GM23338 (cell line): ENCODE results near the gene SEMA6D. TPM values are rescaled to one million over a fixed set of nuclear protein-coding genes. Genes with fewer than 3 reads are reported as not detected.

Experiments
- CREB1 ChIP-seq: fragments of 250-450 bp; sonication (Bioruptor Pico); IDR thresholded peaks from 2 replicates; pipeline ENCODE4 v1.5.0; 2020; ENCODE audit warnings: low read depth, mild to moderate bottlenecking, moderate library complexity
- JUNB ChIP-seq: IDR thresholded peaks from one replicate; pipeline ENCODE4 v1.6.1; 2016; ENCODE audit warnings: antibody characterized with exemption; ENCODE audit not compliant: unreplicated experiment
- REST ChIP-seq: IDR thresholded peaks from one replicate; pipeline ENCODE4 v1.6.1; 2018; ENCODE audit warnings: antibody characterized with exemption; ENCODE audit not compliant: unreplicated experiment
- ZNF114 ChIP-seq: fragments of 250-450 bp; sonication (Bioruptor Pico); IDR thresholded peaks from 2 replicates; pipeline ENCODE4 v1.5.0; 2020; ENCODE audit warnings: mild to moderate bottlenecking, moderate library complexity
- ZNF331 ChIP-seq: fragments of 250-450 bp; sonication (Bioruptor Pico); IDR thresholded peaks from 2 replicates; pipeline ENCODE4 v1.5.0; 2020; ENCODE audit warnings: low read depth, mild to moderate bottlenecking, moderate library complexity
- polyA plus RNA-seq: library from polyadenylated mRNA; unstranded; fragments of >200 nt; fragmentation: Nextera tagmentation; extraction: Ambion mirVana; gene quantifications from 2 replicates; pipeline ENCODE4 v1.2.1, GENCODE V29; 2016
- total RNA-seq: library from RNA; depleted of rRNA; stranded (reverse); fragments of >200 nt; shearing (Covaris generic); gene quantifications from 2 replicates; pipeline ENCODE4 v1.2.3, GENCODE V29; 2014
- TF ChIP-seq, protein P1 (sequence below): fragments of 250-450 bp; sonication (Bioruptor Pico); IDR thresholded peaks from 2 replicates; pipeline ENCODE4 v1.5.0; 2020; ENCODE audit warnings: mild to moderate bottlenecking, moderate library complexity
- TF ChIP-seq, protein P2 (sequence below): IDR thresholded peaks from 2 replicates; pipeline ENCODE4 v1.6.1; 2016; ENCODE audit warnings: antibody characterized with exemption

SEMA6D gene
- total and polyA plus RNA-seq, 2 experiments from 2014 or later: 0.37 to 0.97 TPM

DNA sequence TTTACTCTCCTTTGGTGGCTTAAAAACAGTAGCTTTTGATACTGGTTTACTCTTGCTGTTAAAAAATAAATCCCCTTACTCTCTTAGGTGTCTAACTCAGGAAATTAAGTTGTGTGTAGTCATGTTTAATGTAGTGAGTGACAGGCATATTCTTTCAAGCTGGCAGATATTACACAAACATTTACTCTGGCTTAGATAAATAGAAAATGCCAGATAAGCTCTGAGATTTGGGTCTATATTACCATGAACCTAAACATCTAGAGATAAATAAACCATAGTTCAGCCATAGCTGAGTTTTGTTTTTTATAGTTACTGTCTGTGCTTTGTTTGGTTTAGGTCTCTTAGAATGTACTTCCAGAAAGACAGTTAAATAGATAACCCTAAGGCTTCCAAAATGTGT is 2.4 kb downstream of the SEMA6D start (continued):
- TF ChIP-seq, protein P1, sequence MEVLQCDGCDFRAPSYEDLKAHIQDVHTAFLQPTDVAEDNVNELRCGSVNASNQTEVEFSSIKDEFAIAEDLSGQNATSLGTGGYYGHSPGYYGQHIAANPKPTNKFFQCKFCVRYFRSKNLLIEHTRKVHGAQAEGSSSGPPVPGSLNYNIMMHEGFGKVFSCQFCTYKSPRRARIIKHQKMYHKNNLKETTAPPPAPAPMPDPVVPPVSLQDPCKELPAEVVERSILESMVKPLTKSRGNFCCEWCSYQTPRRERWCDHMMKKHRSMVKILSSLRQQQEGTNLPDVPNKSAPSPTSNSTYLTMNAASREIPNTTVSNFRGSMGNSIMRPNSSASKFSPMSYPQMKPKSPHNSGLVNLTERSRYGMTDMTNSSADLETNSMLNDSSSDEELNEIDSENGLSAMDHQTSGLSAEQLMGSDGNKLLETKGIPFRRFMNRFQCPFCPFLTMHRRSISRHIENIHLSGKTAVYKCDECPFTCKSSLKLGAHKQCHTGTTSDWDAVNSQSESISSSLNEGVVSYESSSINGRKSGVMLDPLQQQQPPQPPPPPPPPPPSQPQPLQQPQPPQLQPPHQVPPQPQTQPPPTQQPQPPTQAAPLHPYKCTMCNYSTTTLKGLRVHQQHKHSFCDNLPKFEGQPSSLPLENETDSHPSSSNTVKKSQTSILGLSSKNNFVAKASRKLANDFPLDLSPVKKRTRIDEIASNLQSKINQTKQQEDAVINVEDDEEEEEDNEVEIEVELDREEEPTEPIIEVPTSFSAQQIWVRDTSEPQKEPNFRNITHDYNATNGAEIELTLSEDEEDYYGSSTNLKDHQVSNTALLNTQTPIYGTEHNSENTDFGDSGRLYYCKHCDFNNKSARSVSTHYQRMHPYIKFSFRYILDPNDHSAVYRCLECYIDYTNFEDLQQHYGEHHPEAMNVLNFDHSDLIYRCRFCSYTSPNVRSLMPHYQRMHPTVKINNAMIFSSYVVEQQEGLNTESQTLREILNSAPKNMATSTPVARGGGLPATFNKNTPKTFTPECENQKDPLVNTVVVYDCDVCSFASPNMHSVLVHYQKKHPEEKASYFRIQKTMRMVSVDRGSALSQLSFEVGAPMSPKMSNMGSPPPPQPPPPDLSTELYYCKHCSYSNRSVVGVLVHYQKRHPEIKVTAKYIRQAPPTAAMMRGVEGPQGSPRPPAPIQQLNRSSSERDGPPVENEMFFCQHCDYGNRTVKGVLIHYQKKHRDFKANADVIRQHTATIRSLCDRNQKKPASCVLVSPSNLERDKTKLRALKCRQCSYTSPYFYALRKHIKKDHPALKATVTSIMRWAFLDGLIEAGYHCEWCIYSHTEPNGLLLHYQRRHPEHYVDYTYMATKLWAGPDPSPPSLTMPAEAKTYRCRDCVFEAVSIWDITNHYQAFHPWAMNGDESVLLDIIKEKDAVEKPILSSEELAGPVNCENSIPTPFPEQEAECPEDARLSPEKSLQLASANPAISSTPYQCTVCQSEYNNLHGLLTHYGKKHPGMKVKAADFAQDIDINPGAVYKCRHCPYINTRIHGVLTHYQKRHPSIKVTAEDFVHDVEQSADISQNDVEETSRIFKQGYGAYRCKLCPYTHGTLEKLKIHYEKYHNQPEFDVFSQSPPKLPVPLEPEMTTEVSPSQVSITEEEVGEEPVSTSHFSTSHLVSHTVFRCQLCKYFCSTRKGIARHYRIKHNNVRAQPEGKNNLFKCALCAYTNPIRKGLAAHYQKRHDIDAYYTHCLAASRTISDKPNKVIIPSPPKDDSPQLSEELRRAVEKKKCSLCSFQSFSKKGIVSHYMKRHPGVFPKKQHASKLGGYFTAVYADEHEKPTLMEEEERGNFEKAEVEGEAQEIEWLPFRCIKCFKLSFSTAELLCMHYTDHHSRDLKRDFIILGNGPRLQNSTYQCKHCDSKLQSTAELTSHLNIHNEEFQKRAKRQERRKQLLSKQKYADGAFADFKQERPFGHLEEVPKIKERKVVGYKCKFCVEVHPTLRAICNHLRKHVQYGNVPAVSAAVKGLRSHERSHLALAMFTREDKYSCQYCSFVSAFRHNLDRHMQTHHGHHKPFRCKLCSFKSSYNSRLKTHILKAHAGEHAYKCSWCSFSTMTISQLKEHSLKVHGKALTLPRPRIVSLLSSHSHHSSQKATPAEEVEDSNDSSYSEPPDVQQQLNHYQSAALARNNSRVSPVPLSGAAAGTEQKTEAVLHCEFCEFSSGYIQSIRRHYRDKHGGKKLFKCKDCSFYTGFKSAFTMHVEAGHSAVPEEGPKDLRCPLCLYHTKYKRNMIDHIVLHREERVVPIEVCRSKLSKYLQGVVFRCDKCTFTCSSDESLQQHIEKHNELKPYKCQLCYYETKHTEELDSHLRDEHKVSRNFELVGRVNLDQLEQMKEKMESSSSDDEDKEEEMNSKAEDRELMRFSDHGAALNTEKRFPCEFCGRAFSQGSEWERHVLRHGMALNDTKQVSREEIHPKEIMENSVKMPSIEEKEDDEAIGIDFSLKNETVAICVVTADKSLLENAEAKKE (CRISPR knock-in tag): no peak
- TF ChIP-seq REST: no peak
- TF ChIP-seq, protein P2, sequence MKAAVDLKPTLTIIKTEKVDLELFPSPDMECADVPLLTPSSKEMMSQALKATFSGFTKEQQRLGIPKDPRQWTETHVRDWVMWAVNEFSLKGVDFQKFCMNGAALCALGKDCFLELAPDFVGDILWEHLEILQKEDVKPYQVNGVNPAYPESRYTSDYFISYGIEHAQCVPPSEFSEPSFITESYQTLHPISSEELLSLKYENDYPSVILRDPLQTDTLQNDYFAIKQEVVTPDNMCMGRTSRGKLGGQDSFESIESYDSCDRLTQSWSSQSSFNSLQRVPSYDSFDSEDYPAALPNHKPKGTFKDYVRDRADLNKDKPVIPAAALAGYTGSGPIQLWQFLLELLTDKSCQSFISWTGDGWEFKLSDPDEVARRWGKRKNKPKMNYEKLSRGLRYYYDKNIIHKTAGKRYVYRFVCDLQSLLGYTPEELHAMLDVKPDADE: no peak
- no peak for TF ChIP-seq ZNF331
- TF ChIP-seq CREB1 (CRISPR knock-in tag): no peak
- no peak for TF ChIP-seq ZNF114 (CRISPR knock-in tag)
- no peak for TF ChIP-seq JUNB
